Kasumi-1 (cell line): ENCODE measurements around the gene TBC1D19.
"Not testable (repeated sequence)": the region's sequence is repeated elsewhere in the genome, so short reads cannot be mapped to it uniquely, and the experiment has no call there.

Experiments
- DNase-seq, 2 experiments: peaks; one replicate each; lab custom pipeline; 2025; lab: John Stamatoyannopoulos, UW

The TBC1D19 gene

GRCh38 chr4:26583865-26584652 is at the start of gene TBC1D19:
Gene TBC1D19, plus strand, starts transcription at chr4:26584084. Its CDS starts 110 bp downstream, at chr4:26584194.
- DNase-seq, result peak; percentile 93 to 94

- DNase-seq, result no peak
These were observed 40.9 kb upstream of the TBC1D19 start for GRCh38 chr4:26542991-26543390.

GRCh38 chr4:26544421-26544820 is 39.5 kb upstream of the TBC1D19 start:
- DNase-seq, result no peak

GRCh38 chr4:26548379-26548778 is 35.5 kb upstream of the TBC1D19 start:
- not testable (repeated sequence) for DNase-seq

GRCh38 chr4:26557164-26557563 is 26.7 kb upstream of the TBC1D19 start:
- no peak for DNase-seq

- no peak for DNase-seq
These were observed 25.6 kb upstream of the TBC1D19 start for GRCh38 chr4:26558166-26558895.

- DNase-seq, result no peak
These were observed 17.8 kb upstream of the TBC1D19 start for GRCh38 chr4:26566133-26566532.

- DNase-seq, result no peak
These were observed 15.4 kb upstream of the TBC1D19 start for GRCh38 chr4:26568446-26568994.

- no peak for DNase-seq
These were observed 13.3 kb upstream of the TBC1D19 start for GRCh38 chr4:26570596-26570995.

GRCh38 chr4:26573389-26573794 is 10.5 kb upstream of the TBC1D19 start:
- no peak for DNase-seq

- no peak for DNase-seq
These were observed 9.3 kb upstream of the TBC1D19 start for GRCh38 chr4:26574563-26574962.

- DNase-seq, result no peak
These were observed 7.6 kb upstream of the TBC1D19 start for GRCh38 chr4:26576231-26576739.

GRCh38 chr4:26577066-26577465 is 6.8 kb upstream of the TBC1D19 start:
- no peak for DNase-seq

- DNase-seq, result no peak
These were observed 4.7 kb upstream of the TBC1D19 start for GRCh38 chr4:26579169-26579568.

- not testable (repeated sequence) for DNase-seq
These were observed 2.5 kb upstream of the TBC1D19 start for GRCh38 chr4:26581341-26581740.

GRCh38 chr4:26583538-26583864 is 383 bp upstream of the TBC1D19 start:
- DNase-seq, result peak in 1 of 2 experiments; percentile 91

GRCh38 chr4:26584725-26585124 is 841 bp downstream of the TBC1D19 start:
- no peak for DNase-seq

GRCh38 chr4:26589705-26590104 is 5.8 kb downstream of the TBC1D19 start:
- DNase-seq, result no peak

- no peak for DNase-seq
These were observed 6.8 kb downstream of the TBC1D19 start for GRCh38 chr4:26590639-26591038.

- not testable (repeated sequence) for DNase-seq
These were observed 9.7 kb downstream of the TBC1D19 start for GRCh38 chr4:26593557-26593956.

- DNase-seq, result no peak
These were observed 10.5 kb downstream of the TBC1D19 start for GRCh38 chr4:26594371-26594770.

- no peak for DNase-seq
These were observed 10.9 kb downstream of the TBC1D19 start for GRCh38 chr4:26594778-26595177.

- no peak for DNase-seq
These were observed 13.0 kb downstream of the TBC1D19 start for GRCh38 chr4:26596843-26597242.
